Body of pancreas (tissue), 4 donors: Measurements from ENCODE around the gene HOXC5.

ENCODE experiments used
- CTCF ChIP-seq, 7 experiments: fragments of 450-650 bp in 4 of 7; fragments of 200-600 bp in 3 of 7; sonication (generic) in 3 of 7; IDR thresholded peaks; one replicate each; pipeline ENCODE4 v1.5.1; 2016 to 2019; ENCODE audit warnings: antibody characterized with exemption in 7 of 7
- POLR2A ChIP-seq, 3 donors: fragments of 450-650 bp; IDR thresholded peaks; one replicate each; pipeline ENCODE4 v1.6.1; 2016; ENCODE audit warnings: antibody characterized with exemption in 3 of 3, mild to moderate bottlenecking in 2 of 3

- TF ChIP-seq CTCF (IDR thresholded peaks at IDR 0.05): no peak
- TF ChIP-seq POLR2A (IDR thresholded peaks at IDR 0.05): no peak
Measured at GRCh38 chr12:54020591-54021405, 12.1 kb upstream of the HOXC5 start.
